ENCODE data around the gene RSU1.

- no peak for TF ChIP-seq CTCF (IDR thresholded peaks at IDR 0.05)
- TF ChIP-seq POLR2A (IDR thresholded peaks at IDR 0.05), result no peak
These were observed 55.9 kb downstream of the RSU1 start for GRCh38 chr10:16761300-16761699.
